MM.1S (cell line): ENCODE measurements around the gene NDUFV2.

Experiments
- DNase-seq: peaks from one replicate; pipeline ENCODE4 v3.0.0-alpha.2; 2015
- H2AFZ ChIP-seq: fragments of 300-600 bp; sonication (generic); 2 replicates; pipeline ENCODE4 v1.6.0; 2016; ENCODE audit warnings: antibody characterized with exemption, low read length
- H3F3A ChIP-seq: fragments of 300-600 bp; sonication (generic); 2 replicates; pipeline ENCODE4 v1.6.1; 2016; ENCODE audit warnings: mild to moderate bottlenecking, antibody characterized with exemption, low read length, moderate library complexity, mixed read lengths; ENCODE audit not compliant: insufficient read depth
- H3K27ac ChIP-seq: fragments of 300-600 bp; sonication (generic); 2 replicates; pipeline ENCODE4 v1.5.1; 2016; ENCODE audit warnings: mild to moderate bottlenecking, low read length
- H3K27me3 ChIP-seq: fragments of 300-600 bp; sonication (generic); replicated peaks from 2 replicates; pipeline ENCODE4 v1.6.0; 2016; ENCODE audit warnings: low read length; ENCODE audit not compliant: insufficient read depth
- H3K36me3 ChIP-seq: fragments of 300-600 bp; sonication (generic); replicated peaks from 2 replicates; pipeline ENCODE4 v1.6.1; 2016; ENCODE audit warnings: mild to moderate bottlenecking, low read length, mixed read lengths; ENCODE audit not compliant: insufficient read depth
- H3K4me1 ChIP-seq: fragments of 300-600 bp; sonication (generic); 2 replicates; pipeline ENCODE4 v1.6.1; 2016; ENCODE audit warnings: low read length, mixed read lengths
- H3K4me2 ChIP-seq: fragments of 300-600 bp; sonication (generic); 2 replicates; pipeline ENCODE4 v1.6.0; 2016; ENCODE audit warnings: low read depth, low read length
- H3K4me3 ChIP-seq: fragments of 300-600 bp; sonication (generic); 2 replicates; pipeline ENCODE4 v1.5.1; 2016; ENCODE audit warnings: low read length, mixed read lengths
- H3K79me2 ChIP-seq: fragments of 300-600 bp; sonication (generic); 2 replicates; pipeline ENCODE4 v1.6.1; 2016; ENCODE audit warnings: mixed run types, low read length, mixed read lengths
- H3K9ac ChIP-seq: fragments of 300-600 bp; sonication (generic); 2 replicates; pipeline ENCODE4 v1.6.1; 2016; ENCODE audit warnings: low read length, mixed read lengths
- H3K9me2 ChIP-seq: fragments of 300-600 bp; sonication (generic); replicated peaks from 2 replicates; pipeline ENCODE4 v1.6.1; 2016; ENCODE audit warnings: mild to moderate bottlenecking, low read length, mixed read lengths; ENCODE audit not compliant: insufficient read depth
- H3K9me3 ChIP-seq: fragments of 300-600 bp; sonication (generic); replicated peaks from 2 replicates; pipeline ENCODE4 v1.6.1; 2016; ENCODE audit warnings: mild to moderate bottlenecking, low read length, mixed read lengths; ENCODE audit not compliant: insufficient read depth
- H4K20me1 ChIP-seq: fragments of 300-600 bp; sonication (generic); 2 replicates; pipeline ENCODE4 v1.6.1; 2016; ENCODE audit warnings: mild to moderate bottlenecking, low read length, moderate library complexity, mixed read lengths; ENCODE audit not compliant: insufficient read depth
- EZH2 ChIP-seq: fragments of 300-600 bp; sonication (generic); optimal IDR thresholded peaks from 2 replicates; pipeline ENCODE3; 2017; ENCODE audit warnings: low read depth, mild to moderate bottlenecking, antibody characterized with exemption, low read length, mixed read lengths
- EZH2phosphoT487 ChIP-seq: fragments of 300-600 bp; sonication (generic); IDR thresholded peaks from 2 replicates; pipeline ENCODE4 v1.6.1; 2018; ENCODE audit warnings: antibody characterized with exemption, low read length
- TF ChIP-seq, protein P1 (sequence below): fragments of 300-600 bp; sonication (generic); IDR thresholded peaks from 2 replicates; pipeline ENCODE4 v1.5.1; 2016; ENCODE audit warnings: antibody characterized with exemption, low read length, mixed read lengths

The NDUFV2 gene

DNA sequence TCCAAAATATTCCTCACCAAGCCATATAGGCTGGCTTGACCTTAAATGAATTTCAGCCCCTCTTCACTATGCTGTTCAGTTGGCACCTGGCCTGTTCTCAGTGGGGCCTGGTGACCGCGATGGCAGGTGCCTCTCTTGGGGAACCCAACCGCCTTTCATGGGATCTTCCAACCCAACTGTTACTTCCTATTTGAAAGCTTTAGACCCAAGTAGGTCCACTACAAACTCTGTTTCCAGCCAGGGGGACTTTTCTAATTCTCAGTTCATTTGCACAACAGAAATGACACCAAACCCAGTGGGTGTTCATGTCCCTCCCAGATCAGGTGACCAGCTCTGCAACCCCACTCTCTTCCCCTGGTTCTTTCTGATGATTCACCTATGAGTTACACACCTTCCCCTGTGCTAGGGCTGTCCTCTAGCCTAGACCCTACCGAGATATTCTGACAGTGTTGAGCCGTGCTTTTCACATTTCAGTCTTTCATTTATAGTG is 35.6 kb upstream of the NDUFV2 start:
- TF ChIP-seq EZH2phosphoT487, result no peak
- TF ChIP-seq, protein P1, sequence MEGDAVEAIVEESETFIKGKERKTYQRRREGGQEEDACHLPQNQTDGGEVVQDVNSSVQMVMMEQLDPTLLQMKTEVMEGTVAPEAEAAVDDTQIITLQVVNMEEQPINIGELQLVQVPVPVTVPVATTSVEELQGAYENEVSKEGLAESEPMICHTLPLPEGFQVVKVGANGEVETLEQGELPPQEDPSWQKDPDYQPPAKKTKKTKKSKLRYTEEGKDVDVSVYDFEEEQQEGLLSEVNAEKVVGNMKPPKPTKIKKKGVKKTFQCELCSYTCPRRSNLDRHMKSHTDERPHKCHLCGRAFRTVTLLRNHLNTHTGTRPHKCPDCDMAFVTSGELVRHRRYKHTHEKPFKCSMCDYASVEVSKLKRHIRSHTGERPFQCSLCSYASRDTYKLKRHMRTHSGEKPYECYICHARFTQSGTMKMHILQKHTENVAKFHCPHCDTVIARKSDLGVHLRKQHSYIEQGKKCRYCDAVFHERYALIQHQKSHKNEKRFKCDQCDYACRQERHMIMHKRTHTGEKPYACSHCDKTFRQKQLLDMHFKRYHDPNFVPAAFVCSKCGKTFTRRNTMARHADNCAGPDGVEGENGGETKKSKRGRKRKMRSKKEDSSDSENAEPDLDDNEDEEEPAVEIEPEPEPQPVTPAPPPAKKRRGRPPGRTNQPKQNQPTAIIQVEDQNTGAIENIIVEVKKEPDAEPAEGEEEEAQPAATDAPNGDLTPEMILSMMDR, result no peak
- no peak for TF ChIP-seq EZH2
- Histone ChIP-seq H3K27me3 (no peaks in the 10 kb centered on the region), H3K4me2 (peak overlapping the region; percentile 46), H3K9me2 (no peaks in the 10 kb centered on the region), H3K27ac (peak overlapping the region; percentile 96), H3K4me3 (no peak overlapping the region), H3K4me1 (peaks cover 77% of the 10 kb centered on the region), H3F3A (peaks cover 79% of the 10 kb centered on the region), H3K79me2 (peaks cover 47% of the 10 kb centered on the region), H3K9me3 (no peaks in the 10 kb centered on the region), H3K36me3 (no peaks in the 10 kb centered on the region), H3K9ac (peak overlapping the region; percentile 81), H2AFZ (no peak overlapping the region), H4K20me1 (no peaks in the 10 kb centered on the region)
- peak; percentile 98 for DNase-seq

DNA sequence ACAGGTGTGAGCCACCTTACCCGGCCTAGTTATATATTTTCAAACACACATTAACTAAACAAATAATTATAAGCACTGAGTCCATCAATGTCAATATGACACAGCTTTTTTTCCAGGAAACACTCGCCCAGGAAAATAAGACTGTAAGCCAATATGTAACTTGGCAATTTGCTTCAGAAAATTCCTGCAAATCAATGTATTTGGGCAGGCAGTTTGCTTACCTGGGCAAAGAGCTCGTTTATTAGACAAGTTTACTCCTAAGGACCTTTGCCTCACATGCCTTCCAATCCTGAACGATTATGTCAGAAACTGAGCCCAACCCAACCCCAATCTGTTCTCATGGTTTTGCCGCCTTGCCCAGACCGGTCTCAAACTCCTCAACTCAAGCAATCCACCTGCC is 34.7 kb upstream of the NDUFV2 start:
- TF ChIP-seq, protein P1, result no peak
- no peak for TF ChIP-seq EZH2phosphoT487
- no peak for TF ChIP-seq EZH2
- H3K9ac ChIP-seq, result peak overlapping the region; percentile 81
- H2AFZ ChIP-seq, result no peak overlapping the region
- H3K36me3 ChIP-seq, result no peaks in the 10 kb centered on the region
- peaks cover 71% of the 10 kb centered on the region for H3K4me1 ChIP-seq
- peaks cover 70% of the 10 kb centered on the region for H3F3A ChIP-seq
- no peak for DNase-seq
- no peaks in the 10 kb centered on the region for H4K20me1 ChIP-seq
- H3K4me3 ChIP-seq, result no peak overlapping the region
- peak overlapping the region; percentile 96 for H3K27ac ChIP-seq
- H3K4me2 ChIP-seq, result peak overlapping the region; percentile 46; the same call in 1 of the 2 replicates
- no peaks in the 10 kb centered on the region for H3K9me3 ChIP-seq
- H3K79me2 ChIP-seq, result peaks cover 52% of the 10 kb centered on the region
- H3K27me3 ChIP-seq, result no peaks in the 10 kb centered on the region
- H3K9me2 ChIP-seq, result no peaks in the 10 kb centered on the region

DNA sequence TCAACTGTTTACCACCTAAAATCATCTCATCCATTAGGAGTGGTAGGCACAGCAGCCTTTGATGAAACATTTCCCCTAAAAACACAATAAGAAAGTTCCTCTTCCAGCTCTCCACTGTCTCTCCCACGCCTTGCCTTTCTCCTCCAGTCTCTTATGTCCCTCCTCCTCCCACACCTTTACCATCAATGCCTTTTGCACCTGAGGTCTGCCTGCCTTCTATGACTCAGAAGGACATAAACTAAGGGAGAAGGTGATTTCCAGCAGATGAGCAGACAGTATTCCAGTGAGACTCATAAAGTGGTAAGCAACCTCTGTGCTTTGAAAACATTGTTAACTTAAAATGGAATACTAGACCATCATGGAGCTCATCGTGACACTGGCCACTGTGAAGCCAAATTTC is 34.2 kb upstream of the NDUFV2 start:
- TF ChIP-seq EZH2, result no peak
- no peak for TF ChIP-seq EZH2phosphoT487
- TF ChIP-seq, protein P1, result no peak
- Histone ChIP-seq H3K27me3 (no peaks in the 10 kb centered on the region), H3K79me2 (peaks cover 52% of the 10 kb centered on the region), H3K36me3 (no peaks in the 10 kb centered on the region), H3K9me3 (no peaks in the 10 kb centered on the region), H3K4me3 (no peak overlapping the region), H3F3A (peaks cover 66% of the 10 kb centered on the region), H3K4me2 (no peak overlapping the region), H3K27ac (peak overlapping the region; percentile 96), H3K9me2 (no peaks in the 10 kb centered on the region), H3K9ac (no peak overlapping the region), H4K20me1 (no peaks in the 10 kb centered on the region), H3K4me1 (peaks cover 68% of the 10 kb centered on the region), H2AFZ (peak overlapping the region; percentile 11; the same call in 1 of the 2 replicates)
- DNase-seq, result no peak
